ENCODE results near the gene VWA3A.

GRCh38 chr16:22206013-22206841 is 113.9 kb downstream of the VWA3A start, which contains the start of gene EEF2K:
- TF ChIP-seq CTCF (IDR thresholded peaks at IDR 0.05) (peak; percentile 66 to 97 (median 93)), POLR2A (IDR thresholded peaks at IDR 0.05) (peak; percentile 39)
